K562 (cell line): ENCODE measurements around the gene TRIM2. TPM values are rescaled to one million over a fixed set of nuclear protein-coding genes. Genes with fewer than 3 reads are reported as not detected.

Experiments
- ATAC-seq: fragments of 200-7000 bp; cut with Tn5 transposase; 3 replicates; pipeline ENCODE4 v1.9.1; 2020; ENCODE audit warnings: moderate library complexity
- BruUV-seq: library from RNA; stranded (reverse); fragments of 400-500 nt; replicated peaks from 2 replicates; lab custom pipeline; 2021; lab: Mats Ljungman, UMichigan
- CTCF ChIA-PET: fragments of 300-600 bp; formaldehyde crosslinking; extraction: SDS; loops from one replicate; lab custom pipeline; 2021; ENCODE audit warnings: low intra/inter-chr PET ratio; lab: Yijun Ruan, JAX
- POLR2A ChIA-PET: fragments of 300-600, 350-650 bp; sonication (Branson Sonifier 250); formaldehyde crosslinking; extraction: SDS; loops from one replicate; lab custom pipeline; 2021; ENCODE audit warnings: antibody characterized with exemption, inconsistent platforms; lab: Yijun Ruan, JAX
- DNase-seq, 4 experiments: peaks; one replicate each; pipeline versions ENCODE4 v3.0.0 to v3.0.0-alpha.2; 2011 to 2018; ENCODE audit warnings: low spot score in 3 of 4, mixed read lengths in 3 of 4; ENCODE audit errors: extremely low read depth in 1 of 4
- FAIRE-seq: peaks from 2 replicates; lab custom pipeline; 2011; peaks lifted over from hg19 to GRCh38; lab: Jason Lieb, UNC
- H2AFZ ChIP-seq: 2 replicates; pipeline ENCODE4 v1.6.0; 2011; ENCODE audit warnings: low read depth, low read length, control low read depth, inconsistent platforms
- H3K27ac ChIP-seq: fragments of 200-600 bp; 3 replicates; pipeline ENCODE4 v1.8.0; 2011; ENCODE audit warnings: low read depth, mild to moderate bottlenecking, control low read depth, inconsistent platforms, low read length, moderate library complexity, mixed read lengths; ENCODE audit errors: extremely low read depth
- H3K27me3 ChIP-seq, 2 experiments: fragments of 300-600 bp in 1 of 2; 2 replicates in 1 of 2; 3 replicates in 1 of 2; pipeline versions ENCODE4 v1.6.0 to v1.8.0; 2011; ENCODE audit warnings: inconsistent platforms in 2 of 2, low read length in 2 of 2, mild to moderate bottlenecking in 1 of 2, mixed read lengths in 1 of 2, moderate library complexity in 1 of 2; ENCODE audit not compliant: control insufficient read depth in 2 of 2, insufficient read depth in 2 of 2
- H3K36me3 ChIP-seq: fragments of 300-600 bp; 3 replicates; pipeline ENCODE4 v1.8.0; 2011; ENCODE audit warnings: mild to moderate bottlenecking, low read length, inconsistent platforms; ENCODE audit not compliant: control insufficient read depth, insufficient read depth
- H3K4me1 ChIP-seq, 2 experiments: fragments of 200-600 bp in 1 of 2; replicated peaks in 1 of 2; 2 replicates in 1 of 2; 3 replicates in 1 of 2; pipeline versions ENCODE4 v1.5.1 to v1.8.0; 2011; ENCODE audit warnings: inconsistent platforms in 2 of 2, low read length in 2 of 2, mild to moderate bottlenecking in 1 of 2, mixed read lengths in 1 of 2, moderate library complexity in 1 of 2; ENCODE audit not compliant: control insufficient read depth in 2 of 2, insufficient read depth in 2 of 2
- H3K4me2 ChIP-seq: 2 replicates; pipeline ENCODE4 v1.6.1; 2011; ENCODE audit warnings: low read length, control low read depth, inconsistent platforms, mixed read lengths; ENCODE audit not compliant: insufficient read depth
- H3K4me3 ChIP-seq: fragments of 200-600 bp; sonication (generic), shearing (Covaris generic); 2 replicates; pipeline ENCODE4 v1.5.1; 2016; ENCODE audit warnings: control low read depth, inconsistent platforms
- H3K79me2 ChIP-seq: fragments of 200-600 bp; 3 replicates; pipeline ENCODE4 v1.8.0; 2011; ENCODE audit warnings: low read length, inconsistent platforms; ENCODE audit not compliant: control insufficient read depth, insufficient read depth
- H3K9ac ChIP-seq, 2 experiments: 2 replicates each; pipeline versions ENCODE4 v1.6.0 to v1.6.1; 2011; ENCODE audit warnings: low read depth in 2 of 2, low read length in 2 of 2, control low read depth in 1 of 2, inconsistent platforms in 1 of 2, mild to moderate bottlenecking in 1 of 2, mixed read lengths in 1 of 2; ENCODE audit not compliant: insufficient read depth in 1 of 2
- H3K9me1 ChIP-seq: one replicate; pipeline ENCODE4 v1.6.0; 2011; ENCODE audit warnings: inconsistent platforms, mild to moderate bottlenecking, low read length, moderate library complexity; ENCODE audit not compliant: control insufficient read depth, insufficient read depth
- H3K9me3 ChIP-seq: replicated peaks from 2 replicates; pipeline ENCODE4 v1.5.1; 2011; ENCODE audit warnings: low read depth, low read length, inconsistent platforms; ENCODE audit not compliant: control insufficient read depth, insufficient read depth
- H4K20me1 ChIP-seq: replicated peaks from 2 replicates; pipeline ENCODE4 v1.6.1; 2011; ENCODE audit warnings: low read length, inconsistent platforms, mixed read lengths; ENCODE audit not compliant: control insufficient read depth, insufficient read depth
- ILF3 ChIP-seq: fragments of 450-650 bp; IDR thresholded peaks from 2 replicates; pipeline ENCODE4 v1.6.1; 2018; ENCODE audit warnings: antibody characterized with exemption, mild to moderate bottlenecking, moderate library complexity, borderline replicate concordance
- MAX ChIP-seq: sonication (generic); formaldehyde crosslinking; IDR thresholded peaks from 2 replicates; pipeline ENCODE4 v1.9.0; 2022; ENCODE audit warnings: mild to moderate bottlenecking, missing genetic modification reagents
- RNF2 ChIP-seq: sonication (generic); IDR thresholded peaks from 2 replicates; pipeline ENCODE4 v1.6.1; 2016
- TRIM24 ChIP-seq, 2 experiments: fragments of 450-650 bp; IDR thresholded peaks; 2 replicates each; pipeline ENCODE4 v1.6.1; 2016
- WGBS: fragments of 100-300 bp; shearing (Covaris generic); methylation state at CpG from one replicate; pipeline ENCODE4 v1.1.6; 2016; ENCODE audit warnings: low coverage, mixed read lengths; ENCODE audit not compliant: insufficient coverage; ENCODE audit errors: missing lambda C conversion rate; 5-methylcytosine and 5-hydroxymethylcytosine counted together
- in situ Hi-C: fragments of 300-500 bp; cut with MboI; formaldehyde crosslinking; loops from 4 replicates; pipeline ENCODE4 v1.15.0; 2018; ENCODE audit warnings: inconsistent platforms, mixed read lengths
- intact Hi-C: fragments of 100-400 bp; cut with micrococcal nuclease; formaldehyde crosslinking; loops from 2 replicates; pipeline ENCODE4 v1.14.2; 2022
- polyA plus RNA-seq, 8 experiments: library from polyadenylated mRNA; depleted of rRNA in 4 of 8; stranded (reverse) in 5 of 8; unstranded in 3 of 8; fragments of >200 nt; fragmentation: Nextera tagmentation in 2 of 8; fragmentation: Illumina TruSeq in 1 of 8; extraction: Ambion mirVana in 2 of 8; extraction: Trizol in 1 of 8; gene quantifications; 2 replicates each; pipeline versions ENCODE4 v1.2.1 to v1.2.3, GENCODE V29; 2011 to 2014; ENCODE audit warnings: inconsistent platforms in 1 of 8, missing spikeins in 1 of 8
- total RNA-seq, 7 experiments: library from RNA; depleted of rRNA in 6 of 7; stranded (reverse); fragments of >200 nt in 6 of 7; fragmentation: Illumina TruSeq in 2 of 7; extraction: Trizol in 2 of 7; gene quantifications; 2 replicates each; pipeline versions ENCODE4 v1.2.1 to v1.2.3, GENCODE V29; 2011 to 2021; ENCODE audit warnings: low replicate concordance in 1 of 7

TRIM2 gene
- total and polyA plus RNA-seq, 9 of the 15 experiments (the other 6 are each of a cell fraction or from before 2014, with no cell fraction given): 0.01 to 0.41 (median 0.13) TPM; not detected in 1

- no peak for TF ChIP-seq MAX (CRISPR knock-in tag)
- TF ChIP-seq, all 486 proteins: peak for 0
These were observed 23.3 kb downstream of the TRIM2 start (continued) for GRCh38 chr4:153227469-153228075.

- Histone ChIP-seq H3K27me3 (peaks cover 22 to 29% of the 10 kb centered on the region in 2 experiments), H3K4me2 (no peak overlapping the region), H3K36me3 (no peaks in the 10 kb centered on the region), H4K20me1 (no peaks in the 10 kb centered on the region), H3K27ac (no peak overlapping the region), H2AFZ (no peak overlapping the region)
- intact Hi-C loops: no loop called here
- DNase-seq (no peak), FAIRE-seq (no peak), ATAC-seq (no peak)
- POLR2A ChIA-PET: no interaction called here
- in situ Hi-C loops: no loop called here
- 2% methylated on average over 6 of the region's 6 CpGs for WGBS
- no peak for TF ChIP-seq ILF3
- no peak for TF ChIP-seq TRIM24 (IDR thresholded peaks at IDR 0.05)
- TF ChIP-seq RNF2: no peak
- TF ChIP-seq, all 486 proteins: peak for 0
- Histone ChIP-seq H3K9me1 (no peaks in the 10 kb centered on the region), H3K4me3 (no peak overlapping the region), H3K4me1 (no peaks in the 10 kb centered on the region), H3K79me2 (no peaks in the 10 kb centered on the region), H3K9ac (no peak overlapping the region), H3K9me3 (no peaks in the 10 kb centered on the region)
- no TSS peak for BruUV-seq
- CTCF ChIA-PET: no interaction called here
These were observed 24.4 kb downstream of the TRIM2 start for GRCh38 chr4:153228512-153229140.
